ENCODE measurements around the gene SMIM9.

The SMIM9 gene

DNA sequence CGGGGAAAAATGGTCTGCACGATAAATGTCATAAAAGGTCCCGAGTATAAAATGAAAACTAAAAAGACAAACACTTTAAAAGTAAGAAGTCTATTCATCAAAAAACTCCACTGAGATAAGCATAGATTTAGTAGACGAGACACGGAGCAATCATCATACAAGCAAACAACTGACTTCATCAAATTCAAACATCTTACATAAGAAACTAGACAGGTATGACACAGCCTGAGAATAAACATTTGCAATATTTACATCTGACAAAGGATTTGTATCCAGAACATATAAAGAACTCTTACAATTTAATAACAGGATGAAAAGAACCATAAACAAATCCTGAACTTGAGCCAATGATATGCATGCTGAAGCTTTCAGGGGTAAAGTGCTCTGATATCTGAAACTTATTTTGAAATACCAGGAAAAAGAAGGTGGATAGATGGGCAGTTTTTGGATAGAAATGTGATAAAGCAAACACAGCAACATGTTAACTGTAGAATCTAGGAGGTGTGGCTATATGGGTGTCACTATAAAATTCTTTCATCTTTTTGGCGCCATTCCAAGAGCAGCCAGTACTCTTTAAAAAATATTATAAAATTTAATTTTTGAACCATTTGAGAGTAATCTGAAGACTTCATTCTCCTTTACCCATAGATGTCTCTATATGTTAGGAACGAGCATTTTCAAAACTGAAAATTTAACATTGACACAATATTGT is 41.2 kb downstream of the SMIM9 start:
- no peak overlapping the region for H3K4me3 ChIP-seq (ENCODE audit: low read depth, low read length)
- TF ChIP-seq, protein P1, sequence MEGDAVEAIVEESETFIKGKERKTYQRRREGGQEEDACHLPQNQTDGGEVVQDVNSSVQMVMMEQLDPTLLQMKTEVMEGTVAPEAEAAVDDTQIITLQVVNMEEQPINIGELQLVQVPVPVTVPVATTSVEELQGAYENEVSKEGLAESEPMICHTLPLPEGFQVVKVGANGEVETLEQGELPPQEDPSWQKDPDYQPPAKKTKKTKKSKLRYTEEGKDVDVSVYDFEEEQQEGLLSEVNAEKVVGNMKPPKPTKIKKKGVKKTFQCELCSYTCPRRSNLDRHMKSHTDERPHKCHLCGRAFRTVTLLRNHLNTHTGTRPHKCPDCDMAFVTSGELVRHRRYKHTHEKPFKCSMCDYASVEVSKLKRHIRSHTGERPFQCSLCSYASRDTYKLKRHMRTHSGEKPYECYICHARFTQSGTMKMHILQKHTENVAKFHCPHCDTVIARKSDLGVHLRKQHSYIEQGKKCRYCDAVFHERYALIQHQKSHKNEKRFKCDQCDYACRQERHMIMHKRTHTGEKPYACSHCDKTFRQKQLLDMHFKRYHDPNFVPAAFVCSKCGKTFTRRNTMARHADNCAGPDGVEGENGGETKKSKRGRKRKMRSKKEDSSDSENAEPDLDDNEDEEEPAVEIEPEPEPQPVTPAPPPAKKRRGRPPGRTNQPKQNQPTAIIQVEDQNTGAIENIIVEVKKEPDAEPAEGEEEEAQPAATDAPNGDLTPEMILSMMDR (IDR thresholded peaks at IDR 0.05; ENCODE audit: insufficient read depth, low read depth, low read length, missing control alignments), result no peak
- DNase-seq (ENCODE audit: low read depth), result no peak

DNA sequence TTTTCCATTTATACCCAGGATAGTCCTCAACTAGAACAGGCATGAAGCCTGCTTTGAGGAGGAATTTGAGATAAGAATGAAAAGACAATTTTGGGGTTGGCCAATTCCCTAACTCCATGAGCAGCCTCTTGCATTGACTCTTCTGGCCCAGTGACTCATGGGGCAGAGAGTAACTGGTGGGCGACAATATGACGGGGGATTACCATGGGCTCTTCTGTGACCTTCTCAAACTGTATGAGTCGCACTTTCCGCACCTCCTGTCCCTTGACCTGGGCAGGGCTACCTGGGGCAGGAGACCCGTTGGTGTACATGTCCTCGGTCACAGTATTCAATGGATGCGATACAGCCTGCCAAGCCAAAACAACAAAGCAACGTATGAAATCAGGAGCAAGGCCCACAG is 42.5 kb downstream of the SMIM9 start:
- TF ChIP-seq, protein P1 (IDR thresholded peaks at IDR 0.05; ENCODE audit: insufficient read depth, low read depth, low read length, missing control alignments), result no peak
- H3K4me3 ChIP-seq (ENCODE audit: low read depth, low read length), result no peak overlapping the region
- DNase-seq (ENCODE audit: low read depth), result no peak

GRCh38 chrX:154791467-154791866 is 43.0 kb downstream of the SMIM9 start:
- DNase-seq (ENCODE audit: low read depth), result no peak
- H3K4me3 ChIP-seq (ENCODE audit: low read depth, low read length), result no peak overlapping the region
- TF ChIP-seq, protein P1 (IDR thresholded peaks at IDR 0.05; ENCODE audit: insufficient read depth, low read depth, low read length, missing control alignments), result no peak

DNA sequence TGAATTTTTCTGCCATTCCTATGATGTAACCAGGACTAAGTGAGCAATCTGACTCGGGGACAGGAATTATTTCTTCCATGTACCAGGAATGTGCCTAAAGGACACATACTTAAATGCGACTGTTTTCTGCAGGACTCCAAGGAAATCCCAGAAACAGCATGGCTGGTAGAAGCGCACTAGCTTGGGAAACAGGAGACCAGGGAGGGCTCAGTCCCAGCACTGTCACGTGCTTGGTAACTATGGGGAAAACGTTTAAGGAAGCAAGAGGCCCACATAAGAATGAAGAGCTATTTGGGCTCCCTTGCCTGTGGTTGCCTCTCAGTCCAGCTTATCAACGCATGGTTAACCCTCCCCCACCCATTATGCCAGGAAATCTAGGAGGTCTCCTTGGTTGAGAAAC is 48.7 kb downstream of the SMIM9 start:
- H3K4me3 ChIP-seq (ENCODE audit: low read depth, low read length), result no peak overlapping the region
- TF ChIP-seq, protein P1 (IDR thresholded peaks at IDR 0.05; ENCODE audit: insufficient read depth, low read depth, low read length, missing control alignments), result no peak
- no peak for DNase-seq (ENCODE audit: low read depth)

GRCh38 chrX:154784149-154784995 is 50.1 kb downstream of the SMIM9 start:
- H3K4me3 ChIP-seq (ENCODE audit: low read depth, low read length), result no peak overlapping the region
- no peak for DNase-seq (ENCODE audit: low read depth)
- TF ChIP-seq, protein P1 (IDR thresholded peaks at IDR 0.05; ENCODE audit: insufficient read depth, low read depth, low read length, missing control alignments), result no peak

DNA sequence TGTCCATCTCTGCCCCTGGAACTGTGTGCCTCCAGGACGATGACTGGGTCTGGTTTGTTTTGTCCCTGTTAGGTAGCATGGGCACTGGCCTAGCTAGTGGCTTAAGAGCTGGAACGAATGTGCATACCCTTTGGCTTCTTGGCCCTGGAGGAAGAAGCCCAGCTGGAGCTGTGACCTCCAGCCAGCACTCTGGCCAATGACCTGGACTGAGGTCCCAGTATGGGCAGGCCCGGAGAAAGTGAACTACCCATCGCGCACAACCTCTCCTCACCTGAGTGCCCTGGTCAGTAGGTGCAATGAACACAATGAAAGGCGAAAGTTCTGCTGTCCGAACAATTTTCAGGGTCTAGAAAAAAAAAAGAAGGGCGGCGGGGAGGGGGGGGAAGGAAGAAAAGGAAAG is 53.5 kb downstream of the SMIM9 start:
- DNase-seq (ENCODE audit: low read depth), result no peak
- TF ChIP-seq, protein P1 (IDR thresholded peaks at IDR 0.05; ENCODE audit: insufficient read depth, low read depth, low read length, missing control alignments), result no peak
- no peak overlapping the region for H3K4me3 ChIP-seq (ENCODE audit: low read depth, low read length)

All from GM12865 (cell line).